GM12878 (cell line): Measurements from ENCODE around the gene STXBP1.
A peak's percentile ranks its signal among the peaks of the same experiment; 100 is the strongest.

ENCODE experiments used
- BACH1 ChIP-seq: fragments of 450-650 bp; IDR thresholded peaks from 2 replicates; pipeline ENCODE4 v1.6.1; 2017; ENCODE audit warnings: mild to moderate bottlenecking, borderline replicate concordance
- NRF1 ChIP-seq: conservative IDR thresholded peaks from 2 replicates; pipeline ENCODE4 v1.6.1; 2011; ENCODE audit warnings: mild to moderate bottlenecking, low read depth, low read length, improper control_type of control experiment
- POLR2A ChIP-seq: IDR thresholded peaks from 2 replicates; pipeline ENCODE4 v1.6.1; 2011; ENCODE audit warnings: low read depth, mild to moderate bottlenecking, low read length
- YY1 ChIP-seq: IDR thresholded peaks from 2 replicates; pipeline ENCODE4 v1.6.1; 2011; ENCODE audit warnings: low read depth, mild to moderate bottlenecking, low read length
- TF ChIP-seq, protein P1 (sequence below): IDR thresholded peaks from 2 replicates; pipeline ENCODE4 v1.6.1; 2012; ENCODE audit warnings: low read depth, low read length, improper control_type of control experiment

DNA sequence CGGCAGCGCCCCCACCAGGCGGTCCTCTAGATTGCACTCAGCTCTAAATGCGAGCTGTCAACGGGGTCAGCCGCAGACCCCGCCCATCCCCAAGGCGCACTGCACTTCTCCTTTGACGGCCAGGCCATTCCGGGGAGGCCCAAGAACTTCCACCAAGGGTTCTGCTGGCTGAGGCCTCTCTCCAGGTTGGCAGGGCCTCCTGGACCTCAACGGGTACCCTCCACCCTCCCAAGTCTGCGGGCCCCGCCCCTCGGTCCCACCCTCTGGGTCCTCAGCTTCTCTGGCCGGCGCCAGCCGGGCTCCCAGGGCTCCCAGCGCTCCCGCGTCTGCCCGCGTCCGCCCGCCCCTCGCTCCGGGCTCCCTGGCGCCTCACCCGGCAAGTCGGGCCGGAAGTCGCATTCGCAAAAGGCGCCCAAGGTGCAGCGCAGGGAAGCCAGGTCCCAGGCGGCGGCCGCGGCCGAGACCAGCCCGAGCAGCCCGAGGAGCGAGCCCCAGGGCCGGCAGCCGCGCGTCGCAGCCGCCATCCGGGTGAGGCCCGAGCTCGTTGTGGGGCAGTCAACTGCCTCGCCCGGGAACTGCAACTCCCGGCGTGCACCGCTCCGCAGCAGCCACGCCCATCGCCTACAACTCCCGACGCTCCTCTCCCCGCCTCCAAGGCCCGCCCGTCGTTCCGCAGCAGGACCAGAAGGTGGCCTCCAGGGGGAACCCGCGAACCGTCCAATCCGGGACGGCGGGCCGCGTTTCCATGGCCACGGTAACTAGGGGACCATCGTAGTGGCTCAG lies 122.9 kb downstream of the STXBP1 start, which contains the start of gene TOR2A:
- TF ChIP-seq BACH1 (peak; percentile 88), NRF1 (no peak), YY1 (peak; percentile 83), POLR2A (peak; percentile 93)
- TF ChIP-seq, protein P1, sequence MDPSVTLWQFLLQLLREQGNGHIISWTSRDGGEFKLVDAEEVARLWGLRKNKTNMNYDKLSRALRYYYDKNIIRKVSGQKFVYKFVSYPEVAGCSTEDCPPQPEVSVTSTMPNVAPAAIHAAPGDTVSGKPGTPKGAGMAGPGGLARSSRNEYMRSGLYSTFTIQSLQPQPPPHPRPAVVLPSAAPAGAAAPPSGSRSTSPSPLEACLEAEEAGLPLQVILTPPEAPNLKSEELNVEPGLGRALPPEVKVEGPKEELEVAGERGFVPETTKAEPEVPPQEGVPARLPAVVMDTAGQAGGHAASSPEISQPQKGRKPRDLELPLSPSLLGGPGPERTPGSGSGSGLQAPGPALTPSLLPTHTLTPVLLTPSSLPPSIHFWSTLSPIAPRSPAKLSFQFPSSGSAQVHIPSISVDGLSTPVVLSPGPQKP = peak; percentile 75; the same call in 1 of the 2 replicates
